Stimulated activated naive CD8-positive, alpha-beta T cell treated with anti-CD3 and anti-CD28 coated beads, Interleukin-15, amount 100 ng/mL, for 72 hours (primary cell): ENCODE results near the gene COL21A1.

Source experiments
- ATAC-seq: fragments of 150-1000 bp; cut with Tn5 transposase; 2 replicates; pipeline ENCODE4 v1.10.0; 2021; ENCODE audit warnings: mild to moderate bottlenecking, moderate library complexity
- DNase-seq, 2 donors: peaks; one replicate each; pipeline ENCODE4 v3.0.0; 2021 to 2022
- H3K27ac Mint-ChIP-seq, 2 donors: one replicate each; pipeline ENCODE4 v1.8.0; 2022; ENCODE audit warnings: mild to moderate bottlenecking in 2 of 2, mixed read lengths in 2 of 2, moderate library complexity in 2 of 2
- H3K27me3 Mint-ChIP-seq: one replicate; pipeline ENCODE4 v1.8.0; 2022; ENCODE audit warnings: mixed read lengths
- H3K4me1 Mint-ChIP-seq: one replicate; pipeline ENCODE4 v1.8.0; 2022; ENCODE audit warnings: mild to moderate bottlenecking, mixed read lengths
- H3K4me3 Mint-ChIP-seq, 2 donors: one replicate each; pipeline ENCODE4 v1.8.0; 2022; ENCODE audit warnings: mild to moderate bottlenecking in 2 of 2, mixed read lengths in 2 of 2, moderate library complexity in 1 of 2
- H3K9me3 Mint-ChIP-seq, 2 donors: one replicate each; pipeline ENCODE4 v1.8.0; 2022; ENCODE audit warnings: mixed read lengths in 2 of 2

COL21A1 gene

GRCh38 chr6:56246881-56247653 is at the start of gene COL21A1:
Gene COL21A1 (minus strand): TSS chr6:56247580. CDS start chr6:56182618, 64,962 bp downstream.
- H3K27ac Mint-ChIP-seq = no peak within 1 kb of the TSS
- no peaks in the 10 kb centered on the region for H3K4me1 Mint-ChIP-seq
- H3K4me3 Mint-ChIP-seq = no peak within 1 kb of the TSS
- H3K27me3 Mint-ChIP-seq = peaks cover 15% of the 10 kb centered on the region
- DNase-seq = no peak
- ATAC-seq = no peak
- peaks cover 0 to 8% of the 10 kb centered on the region in 2 donors for H3K9me3 Mint-ChIP-seq

- no peaks in the 10 kb centered on the region for H3K9me3 Mint-ChIP-seq
These were observed 46.4 kb upstream of the COL21A1 start for GRCh38 chr6:56293781-56294180.

GRCh38 chr6:56292505-56293181 is 45.3 kb upstream of the COL21A1 start:
- DNase-seq (no peak), ATAC-seq (no peak)
- Mint-ChIP-seq H3K9me3 (peaks cover 0 to 2% of the 10 kb centered on the region in 2 donors), H3K4me1 (no peaks in the 10 kb centered on the region), H3K27me3 (no peaks in the 10 kb centered on the region), H3K27ac (no peak overlapping the region), H3K4me3 (no peak overlapping the region)

More at GRCh38 chr6:56293781-56294180, 46.4 kb upstream of the COL21A1 start:
- no peak overlapping the region for H3K27ac Mint-ChIP-seq
- H3K27me3 Mint-ChIP-seq = no peaks in the 10 kb centered on the region
- H3K4me3 Mint-ChIP-seq = no peak overlapping the region
- no peak for ATAC-seq
- no peaks in the 10 kb centered on the region for H3K4me1 Mint-ChIP-seq
- no peak for DNase-seq

- DNase-seq = no peak
- Mint-ChIP-seq H3K4me3 (no peak overlapping the region), H3K4me1 (no peaks in the 10 kb centered on the region), H3K27me3 (no peaks in the 10 kb centered on the region), H3K27ac (no peak overlapping the region), H3K9me3 (peaks cover 0 to 7% of the 10 kb centered on the region in 2 donors)
- ATAC-seq = no peak
These were observed 44.0 kb upstream of the COL21A1 start for GRCh38 chr6:56291302-56291917.

GRCh38 chr6:56289721-56290120 is 42.3 kb upstream of the COL21A1 start:
- Mint-ChIP-seq H3K27ac (no peak overlapping the region), H3K27me3 (no peaks in the 10 kb centered on the region)
- no peak for ATAC-seq

GRCh38 chr6:56288347-56288746 is 41.0 kb upstream of the COL21A1 start:
- DNase-seq (no peak), ATAC-seq (no peak)
- Mint-ChIP-seq H3K4me1 (no peaks in the 10 kb centered on the region), H3K27ac (no peak overlapping the region), H3K27me3 (no peaks in the 10 kb centered on the region), H3K9me3 (peaks cover 5 to 7% of the 10 kb centered on the region in 2 donors), H3K4me3 (no peak overlapping the region)

More at GRCh38 chr6:56289721-56290120, 42.3 kb upstream of the COL21A1 start:
- no peaks in the 10 kb centered on the region for H3K4me1 Mint-ChIP-seq
- DNase-seq = no peak
- peaks cover 4 to 7% of the 10 kb centered on the region in 2 donors for H3K9me3 Mint-ChIP-seq
- no peak overlapping the region for H3K4me3 Mint-ChIP-seq

- H3K4me3 Mint-ChIP-seq = no peak overlapping the region
- DNase-seq (no peak), ATAC-seq (no peak)
- H3K9me3 Mint-ChIP-seq = peaks cover 3 to 13% of the 10 kb centered on the region in 2 donors
- H3K4me1 Mint-ChIP-seq = no peaks in the 10 kb centered on the region
- no peaks in the 10 kb centered on the region for H3K27me3 Mint-ChIP-seq
- H3K27ac Mint-ChIP-seq = no peak overlapping the region
These were observed 35.0 kb upstream of the COL21A1 start for GRCh38 chr6:56282391-56282790.

GRCh38 chr6:56280126-56280525 is 32.7 kb upstream of the COL21A1 start:
- H3K9me3 Mint-ChIP-seq = peaks cover 0 to 12% of the 10 kb centered on the region in 2 donors
- no peaks in the 10 kb centered on the region for H3K27me3 Mint-ChIP-seq
- no peak for DNase-seq
- no peak overlapping the region for H3K4me3 Mint-ChIP-seq
- ATAC-seq = no peak
- H3K4me1 Mint-ChIP-seq = no peaks in the 10 kb centered on the region
- H3K27ac Mint-ChIP-seq = no peak overlapping the region

GRCh38 chr6:56279331-56280080 is 32.1 kb upstream of the COL21A1 start:
- Mint-ChIP-seq H3K27me3 (no peaks in the 10 kb centered on the region), H3K4me1 (no peaks in the 10 kb centered on the region), H3K27ac (no peak overlapping the region), H3K4me3 (no peak overlapping the region), H3K9me3 (peaks cover 0 to 8% of the 10 kb centered on the region in 2 donors)
- ATAC-seq = no peak
- no peak for DNase-seq

GRCh38 chr6:56278171-56278591 is 30.8 kb upstream of the COL21A1 start:
- H3K9me3 Mint-ChIP-seq = peaks cover under 1 to 8% of the 10 kb centered on the region in 2 donors
- H3K4me3 Mint-ChIP-seq = no peak overlapping the region
- no peaks in the 10 kb centered on the region for H3K4me1 Mint-ChIP-seq
- no peak for DNase-seq
- no peak overlapping the region for H3K27ac Mint-ChIP-seq
- ATAC-seq = no peak
- no peaks in the 10 kb centered on the region for H3K27me3 Mint-ChIP-seq

- H3K9me3 Mint-ChIP-seq = peaks cover 22 to 46% of the 10 kb centered on the region in 2 donors
- H3K4me3 Mint-ChIP-seq = no peak overlapping the region
- ATAC-seq = no peak
- H3K4me1 Mint-ChIP-seq = no peaks in the 10 kb centered on the region
- H3K27ac Mint-ChIP-seq = no peak overlapping the region
- no peaks in the 10 kb centered on the region for H3K27me3 Mint-ChIP-seq
- no peak for DNase-seq
These were observed 23.5 kb upstream of the COL21A1 start for GRCh38 chr6:56270812-56271441.

- no peak overlapping the region for H3K4me3 Mint-ChIP-seq
These were observed 20.9 kb upstream of the COL21A1 start for GRCh38 chr6:56268266-56268665.

GRCh38 chr6:56266011-56266410 is 18.6 kb upstream of the COL21A1 start:
- no peak overlapping the region for H3K27ac Mint-ChIP-seq
- no peaks in the 10 kb centered on the region for H3K27me3 Mint-ChIP-seq
- H3K4me1 Mint-ChIP-seq = no peaks in the 10 kb centered on the region
- peaks cover 22 to 27% of the 10 kb centered on the region in 2 donors for H3K9me3 Mint-ChIP-seq
- no peak for ATAC-seq
- no peak for DNase-seq
- H3K4me3 Mint-ChIP-seq = no peak overlapping the region

More at GRCh38 chr6:56268266-56268665, 20.9 kb upstream of the COL21A1 start:
- Mint-ChIP-seq H3K27me3 (no peaks in the 10 kb centered on the region), H3K4me1 (no peaks in the 10 kb centered on the region), H3K27ac (no peak overlapping the region), H3K9me3 (peaks cover 22 to 46% of the 10 kb centered on the region in 2 donors)
- no peak for ATAC-seq
- no peak for DNase-seq

GRCh38 chr6:56263596-56264315 is 16.4 kb upstream of the COL21A1 start:
- Mint-ChIP-seq H3K27ac (no peak overlapping the region), H3K27me3 (no peaks in the 10 kb centered on the region), H3K4me1 (no peaks in the 10 kb centered on the region), H3K9me3 (peaks cover 5 to 13% of the 10 kb centered on the region in 2 donors), H3K4me3 (no peak overlapping the region)
- ATAC-seq (no peak), DNase-seq (no peak)
